Pancreas (tissue), 10 donors: ENCODE measurements around the gene CTR9. TPM values are rescaled to one million over a fixed set of nuclear protein-coding genes. Genes with fewer than 3 reads are reported as not detected.
A peak's percentile ranks its signal among the peaks of the same experiment; 100 is the strongest.

Experiments
- ATAC-seq, 4 donors: fragments of 200-7000 bp; cut with Tn5 transposase; one replicate each; pipeline versions ENCODE4 v1.8.0 to v1.9.1; 2020; ENCODE audit warnings: mild to moderate bottlenecking in 4 of 4, moderate library complexity in 4 of 4
- DNase-seq, 6 donors: peaks; one replicate each; pipeline ENCODE4 v3.0.0-alpha.2; 2020
- FAIRE-seq: peaks from 2 replicates; lab custom pipeline; 2012; peaks lifted over from hg19 to GRCh38; lab: Jason Lieb, UNC
- H3K27ac ChIP-seq, 4 donors: fragments of 200-600 bp; sonication (generic); 1 replicate in 3 of 4; 2 replicates in 1 of 4; pipeline versions ENCODE4 v1.5.0 to v1.8.0; 2020
- H3K27me3 ChIP-seq, 4 donors: fragments of 200-600 bp; one replicate each; pipeline ENCODE4 v1.8.0; 2021
- H3K36me3 ChIP-seq, 3 donors: fragments of 200-600 bp; sonication (generic) in 1 of 3; one replicate each; pipeline versions ENCODE4 v1.5.0 to v1.8.0; 2020 to 2021
- H3K4me1 ChIP-seq, 3 donors: fragments of 200-600 bp; one replicate each; pipeline ENCODE4 v1.8.0; 2021
- H3K4me3 ChIP-seq, 4 donors: fragments of 200-600 bp; sonication (generic) in 2 of 4; one replicate each; pipeline versions ENCODE4 v1.5.0 to v1.8.0; 2020 to 2021
- H3K9me3 ChIP-seq, 4 donors: fragments of 200-600 bp; one replicate each; pipeline ENCODE4 v1.8.0; 2021
- WGBS, 2 donors: extraction: QIAGEN DNeasy Blood & Tissue Kit; methylation state at CpG; one replicate each; pipeline ENCODE4 v1.1.7; 2013; 5-methylcytosine and 5-hydroxymethylcytosine counted together
- intact Hi-C, 3 donors: fragments of 100-400 bp; cut with DNase I; formaldehyde crosslinking; loops; one replicate each; pipeline versions ENCODE4 v1.11.1 to v1.14.2; 2022
- polyA plus RNA-seq, 2 donors: library from polyadenylated mRNA; stranded (reverse); fragments of 200-250 nt; gene quantifications; one replicate each; pipeline ENCODE4 v1.2.3, GENCODE V29; 2013
- total RNA-seq, 6 donors: library from RNA; stranded (reverse); fragmentation: NEBNext Ultra II Directional in 4 of 6; extraction: Animal tissue kit (Norgen Biotek cat#: 25700) in 4 of 6; gene quantifications; one replicate each; pipeline versions ENCODE4 v1.2.1 to v1.2.4, GENCODE V29; 2021 to 2023
- TF ChIP-seq, protein P1 (sequence below), 4 donors: fragments of 200-600 bp; sonication (generic) in 3 of 4; IDR thresholded peaks; one replicate each; pipeline versions ENCODE4 v1.5.0 to v1.8.0; 2021; ENCODE audit warnings: antibody characterized with exemption in 4 of 4
- donor health status: healthy with polysubstance abuse.
- donor health status: DM: no; HTN: no; CAD: no; lungs with moderate emphysema.
- donor health status: DM: no; HTN: no; CAD: no.
- donor health status: control.
- donor health status: control.
- donor health status: Bipolar disorder and iron deficiency.
- donor health status: DM: yes; HTN: yes; CAD: no.
- donor health status: DM: no; HTN: no; CAD: no.
- donor health status: DM: no; HTN: no; CAD: no.
- donor health status: DM: yes; HTN: yes; CAD: no.

CTR9 gene
- total and polyA plus RNA-seq, 8 donors: 6.8 to 15.8 (median 11.8) TPM

DNA sequence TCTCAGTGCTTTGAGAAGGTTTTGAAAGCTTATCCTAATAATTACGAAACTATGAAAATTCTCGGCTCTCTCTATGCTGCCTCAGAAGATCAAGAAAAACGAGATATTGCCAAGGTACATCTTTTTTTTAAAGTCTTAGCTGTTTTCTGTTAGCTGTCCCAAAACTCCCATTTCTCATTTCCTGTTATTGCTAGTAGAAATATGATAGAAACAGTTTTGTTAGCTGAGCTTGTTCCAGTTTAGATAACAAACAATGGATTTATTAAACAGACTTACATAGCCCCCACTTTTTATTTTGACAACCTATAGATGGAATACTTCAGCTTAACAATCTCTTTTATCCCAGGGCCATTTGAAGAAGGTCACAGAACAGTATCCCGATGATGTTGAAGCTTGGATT is 12.7 kb downstream of the CTR9 start:
- no peak for FAIRE-seq
- H3K9me3 ChIP-seq: no peaks in the 10 kb centered on the region
- DNase-seq: no peak
- no peak overlapping the region for H3K4me3 ChIP-seq
- H3K4me1 ChIP-seq: no peaks in the 10 kb centered on the region
- no peak for ATAC-seq
- TF ChIP-seq, protein P1, sequence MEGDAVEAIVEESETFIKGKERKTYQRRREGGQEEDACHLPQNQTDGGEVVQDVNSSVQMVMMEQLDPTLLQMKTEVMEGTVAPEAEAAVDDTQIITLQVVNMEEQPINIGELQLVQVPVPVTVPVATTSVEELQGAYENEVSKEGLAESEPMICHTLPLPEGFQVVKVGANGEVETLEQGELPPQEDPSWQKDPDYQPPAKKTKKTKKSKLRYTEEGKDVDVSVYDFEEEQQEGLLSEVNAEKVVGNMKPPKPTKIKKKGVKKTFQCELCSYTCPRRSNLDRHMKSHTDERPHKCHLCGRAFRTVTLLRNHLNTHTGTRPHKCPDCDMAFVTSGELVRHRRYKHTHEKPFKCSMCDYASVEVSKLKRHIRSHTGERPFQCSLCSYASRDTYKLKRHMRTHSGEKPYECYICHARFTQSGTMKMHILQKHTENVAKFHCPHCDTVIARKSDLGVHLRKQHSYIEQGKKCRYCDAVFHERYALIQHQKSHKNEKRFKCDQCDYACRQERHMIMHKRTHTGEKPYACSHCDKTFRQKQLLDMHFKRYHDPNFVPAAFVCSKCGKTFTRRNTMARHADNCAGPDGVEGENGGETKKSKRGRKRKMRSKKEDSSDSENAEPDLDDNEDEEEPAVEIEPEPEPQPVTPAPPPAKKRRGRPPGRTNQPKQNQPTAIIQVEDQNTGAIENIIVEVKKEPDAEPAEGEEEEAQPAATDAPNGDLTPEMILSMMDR (IDR thresholded peaks at IDR 0.05): no peak
- 82 to 84% methylated on average over 4 of the region's 4 CpGs for WGBS, 2 donors
- H3K27ac ChIP-seq: no peak overlapping the region
- intact Hi-C loops: no loop called here
- H3K36me3 ChIP-seq: peaks cover 0 to 40% (median 12%) of the 10 kb centered on the region in 3 donors
- no peaks in the 10 kb centered on the region for H3K27me3 ChIP-seq

DNA sequence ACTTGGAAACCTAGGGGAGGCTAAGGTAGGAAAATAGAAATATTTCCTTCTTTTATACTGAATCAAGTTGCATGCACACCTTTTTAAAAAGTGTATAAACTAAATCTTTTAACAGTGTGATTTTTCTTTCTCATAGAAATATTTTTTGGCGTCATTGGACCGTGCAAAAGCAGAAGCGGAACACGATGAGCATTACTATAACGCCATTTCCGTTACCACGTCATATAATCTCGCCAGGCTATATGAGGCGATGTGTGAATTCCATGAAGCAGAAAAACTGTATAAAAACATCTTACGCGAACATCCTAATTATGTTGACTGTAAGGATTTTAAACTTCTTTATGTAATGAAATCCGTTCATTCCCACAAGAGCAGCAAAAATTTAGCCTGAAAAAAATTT is 13.4 kb downstream of the CTR9 start:
- Histone ChIP-seq H3K36me3 (peaks cover 0 to 40% (median 12%) of the 10 kb centered on the region in 3 donors), H3K27me3 (no peaks in the 10 kb centered on the region), H3K4me3 (no peak overlapping the region), H3K27ac (no peak overlapping the region), H3K4me1 (no peaks in the 10 kb centered on the region), H3K9me3 (no peaks in the 10 kb centered on the region)
- TF ChIP-seq, protein P1 (IDR thresholded peaks at IDR 0.05): no peak
- ATAC-seq (no peak), FAIRE-seq (no peak), DNase-seq (no peak)
- 90 to 92% methylated on average over 12 of the region's 12 CpGs for WGBS, 2 donors
- intact Hi-C loops: no loop called here

DNA sequence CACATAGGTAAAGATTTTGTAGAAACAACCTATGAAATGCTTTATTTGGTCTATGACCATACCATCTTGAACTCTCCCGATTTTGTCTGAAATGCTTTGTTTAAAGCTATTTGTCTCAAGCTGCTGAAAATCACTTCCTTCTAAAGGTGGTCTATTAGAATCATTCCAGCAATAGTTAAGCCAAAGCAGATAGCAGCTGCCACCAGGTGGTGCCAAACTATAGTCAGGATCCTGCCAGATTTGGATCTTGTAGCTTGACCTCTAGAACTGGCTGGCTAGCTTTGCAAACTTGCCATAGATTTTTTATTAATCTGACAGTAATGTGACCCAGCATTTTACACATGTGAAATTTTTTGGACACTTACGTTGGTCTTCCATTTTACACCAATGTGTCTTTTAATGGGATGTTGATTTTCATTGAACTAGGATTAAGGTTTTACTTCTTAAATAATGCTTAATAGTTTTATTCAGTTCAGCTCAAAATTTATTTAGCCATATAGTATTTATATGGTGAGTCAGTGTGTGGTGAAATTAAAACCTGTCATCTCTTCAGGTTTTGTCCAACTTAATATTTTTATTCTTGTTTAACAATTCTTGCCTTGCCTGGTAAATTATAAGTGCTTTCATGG is 19.7 kb downstream of the CTR9 start:
- Histone ChIP-seq H3K36me3 (peaks cover 0 to 32% (median 32%) of the 10 kb centered on the region in 3 donors), H3K9me3 (no peaks in the 10 kb centered on the region), H3K4me3 (no peak overlapping the region), H3K27me3 (no peaks in the 10 kb centered on the region), H3K4me1 (peaks cover 0 to 7% (median 6%) of the 10 kb centered on the region in 3 donors), H3K27ac (no peak overlapping the region)
- WGBS, 2 donors: 5 to 8% methylated on average over 2 of the region's 2 CpGs
- ATAC-seq: peak; percentile 77 to 92 (median 88)
- FAIRE-seq: no peak
- intact Hi-C loops: no loop called here
- TF ChIP-seq, protein P1 (IDR thresholded peaks at IDR 0.05): peak; percentile 7 to 62 (median 36)
- DNase-seq: peak in 3 of 6 donors; percentile 24 to 51 (median 35)

DNA sequence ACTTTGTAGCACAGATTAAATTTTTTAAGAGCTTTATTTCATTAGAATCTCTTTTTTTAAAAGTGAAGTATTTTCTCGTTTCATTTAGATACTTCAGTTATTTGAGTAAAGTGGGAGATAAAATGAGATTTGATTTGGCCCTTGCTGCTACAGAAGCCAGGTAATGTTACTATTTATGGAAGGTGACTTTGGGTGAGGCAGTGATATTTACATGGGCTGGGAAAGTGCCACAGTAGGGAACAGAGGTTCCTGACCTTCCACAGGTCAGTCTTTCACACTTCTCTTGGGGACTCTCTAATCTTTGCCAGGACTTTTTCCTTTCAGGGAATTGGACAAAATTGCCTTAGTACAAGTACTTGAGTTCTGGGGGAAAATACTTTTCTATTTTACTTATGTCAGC is 20.4 kb downstream of the CTR9 start:
- Histone ChIP-seq H3K27me3 (no peaks in the 10 kb centered on the region), H3K27ac (no peak overlapping the region), H3K9me3 (no peaks in the 10 kb centered on the region), H3K4me3 (no peak overlapping the region), H3K36me3 (peaks cover 0 to 38% (median 34%) of the 10 kb centered on the region in 3 donors), H3K4me1 (peaks cover 0 to 7% (median 6%) of the 10 kb centered on the region in 3 donors)
- FAIRE-seq (no peak), DNase-seq (no peak), ATAC-seq (peak; percentile 74 to 83 (median 79))
- TF ChIP-seq, protein P1 (IDR thresholded peaks at IDR 0.05): no peak
- intact Hi-C loops: no loop called here
- 37 to 42% methylated on average over 1 of the region's 1 CpG for WGBS, 2 donors

DNA sequence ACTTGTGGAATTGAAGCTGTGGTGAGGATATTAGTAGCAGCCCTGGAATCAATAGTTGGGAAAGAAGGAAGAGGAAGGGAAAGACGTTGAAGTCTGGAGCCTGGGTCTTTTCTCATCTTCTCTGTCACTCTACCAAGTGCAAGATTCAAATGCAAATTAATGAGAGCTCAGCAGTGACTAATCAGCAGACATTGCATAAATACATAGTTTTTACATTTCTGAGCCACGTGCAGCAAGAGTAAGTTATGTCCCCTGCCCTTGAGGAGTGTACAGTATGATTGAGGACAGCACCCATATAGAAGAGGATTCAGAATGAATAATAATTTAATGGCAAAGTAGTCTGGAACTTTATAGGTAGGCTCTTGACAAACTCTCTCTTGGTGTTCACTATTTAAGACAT is 23.8 kb downstream of the CTR9 start:
- 87 to 89% methylated on average over 2 of the region's 2 CpGs for WGBS, 2 donors
- no peak overlapping the region for H3K27ac ChIP-seq
- intact Hi-C loops: no loop called here
- TF ChIP-seq, protein P1 (IDR thresholded peaks at IDR 0.05): no peak
- H3K4me3 ChIP-seq: no peak overlapping the region
- FAIRE-seq: no peak
- H3K9me3 ChIP-seq: no peaks in the 10 kb centered on the region
- peaks cover 0 to 7% (median 6%) of the 10 kb centered on the region in 3 donors for H3K4me1 ChIP-seq
- ATAC-seq: no peak
- H3K27me3 ChIP-seq: no peaks in the 10 kb centered on the region
- peaks cover 0 to 47% (median 41%) of the 10 kb centered on the region in 3 donors for H3K36me3 ChIP-seq
- DNase-seq: no peak
